Measurements from ENCODE around the gene DDIT4.

The DDIT4 gene

GRCh38 chr10:72242675-72243074 is 31.0 kb upstream of the DDIT4 start:
- TF ChIP-seq GATA3 (IDR thresholded peaks at IDR 0.05; ENCODE audit: low read depth, low read length) (no peak), GATA2 (IDR thresholded peaks at IDR 0.05; ENCODE audit: low read depth, low read length) (no peak)

GRCh38 chr10:72243822-72244437 is 29.8 kb upstream of the DDIT4 start:
- TF ChIP-seq GATA3 (IDR thresholded peaks at IDR 0.05; ENCODE audit: low read depth, low read length) (no peak), GATA2 (IDR thresholded peaks at IDR 0.05; ENCODE audit: low read depth, low read length) (no peak)

- TF ChIP-seq GATA2 (IDR thresholded peaks at IDR 0.05; ENCODE audit: low read depth, low read length) = no peak
- no peak for TF ChIP-seq GATA3 (IDR thresholded peaks at IDR 0.05; ENCODE audit: low read depth, low read length)
Observed at GRCh38 chr10:72244573-72245038, 29.1 kb upstream of the DDIT4 start.

GRCh38 chr10:72245949-72246525 is 27.7 kb upstream of the DDIT4 start:
- no peak for TF ChIP-seq GATA2 (IDR thresholded peaks at IDR 0.05; ENCODE audit: low read depth, low read length)
- no peak for TF ChIP-seq GATA3 (IDR thresholded peaks at IDR 0.05; ENCODE audit: low read depth, low read length)

- TF ChIP-seq GATA2 (IDR thresholded peaks at IDR 0.05; ENCODE audit: low read depth, low read length) (no peak), GATA3 (IDR thresholded peaks at IDR 0.05; ENCODE audit: low read depth, low read length) (no peak)
Observed at GRCh38 chr10:72248468-72249151, 25.1 kb upstream of the DDIT4 start.

GRCh38 chr10:72250666-72251065 is 23.1 kb upstream of the DDIT4 start:
- no peak for TF ChIP-seq GATA2 (IDR thresholded peaks at IDR 0.05; ENCODE audit: low read depth, low read length)
- TF ChIP-seq GATA3 (IDR thresholded peaks at IDR 0.05; ENCODE audit: low read depth, low read length) = no peak

- TF ChIP-seq GATA2 (IDR thresholded peaks at IDR 0.05; ENCODE audit: low read depth, low read length) (no peak), GATA3 (IDR thresholded peaks at IDR 0.05; ENCODE audit: low read depth, low read length) (no peak)
Observed at GRCh38 chr10:72251635-72252034, 22.1 kb upstream of the DDIT4 start.

- TF ChIP-seq GATA3 (IDR thresholded peaks at IDR 0.05; ENCODE audit: low read depth, low read length) = no peak
Observed at GRCh38 chr10:72252972-72253371, 20.8 kb upstream of the DDIT4 start.

- TF ChIP-seq GATA3 (IDR thresholded peaks at IDR 0.05; ENCODE audit: low read depth, low read length) (no peak), GATA2 (IDR thresholded peaks at IDR 0.05; ENCODE audit: low read depth, low read length) (no peak)
Observed at GRCh38 chr10:72253578-72253977, 20.1 kb upstream of the DDIT4 start.

GRCh38 chr10:72254813-72255568 is 18.7 kb upstream of the DDIT4 start:
- TF ChIP-seq GATA2 (IDR thresholded peaks at IDR 0.05; ENCODE audit: low read depth, low read length) = no peak
- no peak for TF ChIP-seq GATA3 (IDR thresholded peaks at IDR 0.05; ENCODE audit: low read depth, low read length)

- TF ChIP-seq GATA2 (IDR thresholded peaks at IDR 0.05; ENCODE audit: low read depth, low read length) (no peak), GATA3 (IDR thresholded peaks at IDR 0.05; ENCODE audit: low read depth, low read length) (no peak)
Observed at GRCh38 chr10:72255977-72256729, 17.6 kb upstream of the DDIT4 start.

GRCh38 chr10:72257051-72257892 is 16.5 kb upstream of the DDIT4 start:
- TF ChIP-seq GATA3 (IDR thresholded peaks at IDR 0.05; ENCODE audit: low read depth, low read length) (no peak), GATA2 (IDR thresholded peaks at IDR 0.05; ENCODE audit: low read depth, low read length) (no peak)

GRCh38 chr10:72258617-72259016 is 15.1 kb upstream of the DDIT4 start:
- no peak for TF ChIP-seq GATA3 (IDR thresholded peaks at IDR 0.05; ENCODE audit: low read depth, low read length)
- TF ChIP-seq GATA2 (IDR thresholded peaks at IDR 0.05; ENCODE audit: low read depth, low read length) = no peak
